ENCODE data around the gene CBS.
"Not testable (repeated sequence)": the region's sequence is repeated elsewhere in the genome, so short reads cannot be mapped to it uniquely, and the experiment has no call there.

- TF ChIP-seq CTCF, POLR2A, POLR2AphosphoS5 (IDR thresholded peaks at IDR 0.05): not testable (repeated sequence)
Measured at GRCh38 chr21:43089463-43089862, 13.8 kb upstream of the CBS start.

Measured in sigmoid colon (tissue), 4 donors.